SH-SY5Y (cell line): ENCODE data around the gene TAL2.

ENCODE experiments used
- GATA2 ChIP-seq: IDR thresholded peaks from 2 replicates; pipeline ENCODE4 v1.6.1; 2011; ENCODE audit warnings: mild to moderate bottlenecking, low read depth, low read length
- GATA3 ChIP-seq: IDR thresholded peaks from 2 replicates; pipeline ENCODE4 v1.6.1; 2011; ENCODE audit warnings: low read depth, mild to moderate bottlenecking, low read length, moderate library complexity

- TF ChIP-seq GATA2: no peak
- TF ChIP-seq GATA3: no peak
Observed at GRCh38 chr9:105656131-105656921, 5.9 kb upstream of the TAL2 start.
